Endometrial microvascular endothelial cells (primary cell): Measurements from ENCODE around the gene TEX19. TPM values are rescaled to one million over a fixed set of nuclear protein-coding genes. Genes with fewer than 3 reads are reported as not detected.

Experiments
- in situ Hi-C: cut with HindIII; loops from 2 replicates; pipeline ENCODE4 v1.10.0; 2017; ENCODE audit warnings: low sequenced_read_pairs, low pct_unique_long_range_greater_than_20kb; ENCODE audit errors: inconsistent ontology term
- total RNA-seq: library from RNA; depleted of rRNA; stranded (reverse); fragments of >200 nt; gene quantifications from one replicate; pipeline ENCODE4 v1.2.3, GENCODE V29; 2015; ENCODE audit errors: inconsistent ontology term

TEX19 gene, protein sequence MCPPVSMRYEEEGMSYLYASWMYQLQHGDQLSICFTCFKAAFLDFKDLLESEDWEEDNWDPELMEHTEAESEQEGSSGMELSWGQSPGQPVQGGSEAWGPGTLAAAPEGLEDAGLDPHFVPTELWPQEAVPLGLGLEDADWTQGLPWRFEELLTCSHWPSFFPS
- not detected for total RNA-seq

DNA sequence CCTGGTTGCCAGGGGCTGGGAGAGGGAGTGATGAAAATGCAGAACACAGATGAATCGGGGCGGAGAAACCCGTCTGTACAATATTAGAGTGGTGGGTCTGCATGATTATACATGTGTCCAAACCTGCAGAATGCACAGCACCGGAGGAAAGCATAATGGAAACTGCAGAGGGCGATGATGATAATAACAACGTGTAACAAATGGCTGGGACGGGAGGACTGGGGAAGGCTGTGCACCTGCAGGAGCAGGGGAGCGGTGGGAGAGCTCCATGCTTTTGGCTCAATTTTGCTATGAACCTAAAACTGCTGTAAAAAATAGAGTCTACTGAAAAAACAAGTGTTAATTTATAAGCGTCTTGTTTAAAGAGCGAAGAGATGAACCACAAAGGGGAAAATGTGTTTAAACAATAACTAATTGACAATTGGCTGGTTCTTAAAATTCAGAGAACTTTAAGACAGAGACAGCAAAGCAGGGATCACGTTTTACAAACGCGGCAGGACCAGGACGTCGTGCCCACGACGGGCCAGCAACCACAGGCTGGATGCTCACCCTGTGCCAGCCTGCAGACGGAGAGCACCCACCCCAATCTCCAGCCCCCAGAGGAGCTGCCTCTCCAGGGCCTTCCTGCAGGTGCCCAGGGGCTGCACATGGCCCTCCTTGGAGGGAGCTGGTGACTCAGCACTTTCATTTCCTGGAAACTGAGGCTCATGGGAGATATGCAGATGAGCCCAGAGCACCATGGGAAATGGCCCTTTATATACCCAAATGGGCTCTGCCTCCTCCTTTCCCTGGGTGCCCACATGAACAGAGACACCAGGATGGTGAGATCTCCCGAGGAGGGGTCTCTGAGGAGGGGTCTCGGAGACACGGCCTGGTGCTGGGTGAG lies at the start of gene TEX19:
Gene TEX19 (plus strand): TSS at position 783 of the 886 bp plus-strand sequence. CDS start 2,904 bp downstream, outside the sequence.
- in situ Hi-C loops: no loop called here

DNA sequence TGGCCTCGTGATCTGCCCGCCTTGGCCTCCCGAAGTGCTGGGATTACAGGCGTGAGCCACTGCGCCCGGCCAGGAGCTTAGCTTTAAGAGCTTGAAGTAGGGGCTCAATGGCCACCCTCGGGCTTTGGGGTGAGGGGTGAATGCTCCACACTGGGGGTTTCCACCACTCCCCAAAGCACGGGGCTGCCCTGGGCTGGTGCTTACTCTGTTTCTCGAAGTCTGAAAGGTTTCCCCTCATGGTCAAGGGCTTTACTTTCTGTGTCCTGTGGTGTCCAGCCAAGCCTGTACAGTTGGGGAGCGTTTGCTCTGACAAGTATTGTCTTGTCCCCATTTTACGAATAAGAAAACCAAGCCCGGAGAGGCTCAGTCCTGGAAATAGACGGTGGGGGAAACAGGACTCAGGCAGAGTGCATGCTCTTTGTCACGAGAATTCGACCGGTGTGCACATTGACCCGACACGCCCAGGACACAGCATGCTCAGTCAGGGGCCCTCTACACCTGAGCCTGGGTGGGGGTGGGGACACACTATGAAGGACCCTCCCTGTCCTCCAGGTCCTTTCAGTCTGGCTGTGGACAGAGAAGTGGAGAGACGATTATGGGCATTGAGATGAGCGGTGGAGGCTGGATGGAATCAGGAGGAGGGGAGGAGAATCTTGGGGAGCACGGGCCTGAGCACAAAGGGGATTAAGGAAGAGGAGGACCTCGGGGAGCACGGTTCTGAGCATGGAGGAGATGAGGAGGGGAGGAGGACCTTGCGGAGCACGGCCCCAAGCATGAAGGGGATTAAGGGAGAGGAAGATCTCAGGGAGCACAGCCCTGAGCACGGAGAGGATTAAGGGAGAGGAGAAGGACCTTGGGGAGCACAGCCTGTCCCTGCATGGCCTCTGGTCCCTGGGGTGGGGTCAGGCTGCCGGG lies 49.1 kb upstream of the TEX19 start:
- in situ Hi-C loops: no loop called here

DNA sequence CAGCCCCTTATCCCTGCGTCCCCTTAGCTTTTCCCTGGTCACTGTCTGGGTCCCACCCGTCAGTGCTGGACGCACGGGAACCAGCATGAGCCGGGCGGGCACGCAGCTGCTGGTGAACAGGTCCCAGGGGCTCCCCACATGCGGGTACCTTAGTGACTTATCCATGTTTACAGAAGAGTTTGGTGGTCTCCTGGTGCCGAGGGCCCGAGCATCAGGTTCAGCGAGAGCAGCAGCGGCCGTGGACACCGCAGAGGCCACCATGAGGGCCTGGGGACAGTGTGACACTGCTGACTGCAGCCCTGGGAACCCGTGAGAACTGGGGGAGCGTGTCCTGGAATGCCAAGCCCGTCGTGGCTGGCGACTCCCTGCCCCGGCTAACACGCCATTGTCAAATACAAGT lies 48.2 kb upstream of the TEX19 start:
- in situ Hi-C loops: no loop called here

DNA sequence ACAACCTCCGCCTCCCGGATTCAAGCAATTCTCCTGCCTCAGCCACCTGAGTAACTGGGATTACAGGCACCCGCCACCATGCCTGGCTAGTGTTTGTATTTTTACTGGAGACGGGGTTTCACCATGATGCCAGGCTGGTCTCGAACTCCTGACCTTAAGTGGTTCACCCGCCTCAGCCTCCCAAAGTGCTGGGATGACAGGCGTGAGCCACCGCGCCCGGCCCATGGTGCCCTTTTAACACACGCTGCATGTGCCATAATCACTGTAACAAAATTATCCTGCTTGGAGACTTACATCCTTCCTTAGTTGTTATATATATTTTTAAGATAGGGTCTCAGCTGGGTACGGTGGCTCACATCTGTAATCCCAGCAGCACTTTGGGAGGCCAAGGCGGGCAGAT lies 47.1 kb upstream of the TEX19 start:
- in situ Hi-C loops: no loop called here

DNA sequence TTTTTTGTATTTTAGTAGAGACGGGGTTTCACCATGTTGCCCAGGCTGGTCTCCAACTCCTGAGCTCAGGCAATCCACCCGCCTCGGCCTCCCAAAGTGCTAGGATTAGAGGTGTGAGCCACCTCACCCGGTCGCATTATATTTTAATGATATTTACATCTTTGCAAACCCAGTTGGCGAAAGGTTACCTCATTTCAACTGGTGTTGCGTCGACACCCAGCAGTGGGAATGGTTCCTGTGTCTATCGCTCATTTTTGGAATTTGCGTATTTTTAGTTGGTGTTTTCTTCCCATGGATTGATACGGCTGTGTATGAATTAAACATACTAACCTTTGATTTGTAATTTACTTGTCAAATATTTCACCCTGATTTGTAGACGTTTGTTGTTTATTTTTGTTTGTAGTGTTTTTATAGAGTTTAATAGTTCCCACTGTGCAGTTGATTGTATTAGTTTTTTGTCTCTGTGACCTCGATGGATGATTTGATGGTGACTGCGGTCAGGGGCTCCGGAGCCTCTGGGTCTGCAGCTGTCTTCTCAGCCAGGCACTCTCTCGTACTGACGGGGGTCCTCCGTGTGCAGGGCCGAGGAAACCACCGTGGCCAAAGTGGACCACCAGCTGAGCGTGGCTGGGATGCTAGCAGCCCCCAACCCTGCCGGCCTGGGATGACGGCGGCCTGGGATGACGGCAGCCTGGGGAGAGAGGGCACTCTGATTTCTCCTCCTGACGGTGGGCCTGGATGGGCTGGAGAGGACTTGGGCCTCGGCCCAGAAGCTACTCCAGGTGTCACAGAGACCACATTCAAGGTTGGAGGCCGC lies 45.6 kb upstream of the TEX19 start:
- in situ Hi-C loops: no loop called here

DNA sequence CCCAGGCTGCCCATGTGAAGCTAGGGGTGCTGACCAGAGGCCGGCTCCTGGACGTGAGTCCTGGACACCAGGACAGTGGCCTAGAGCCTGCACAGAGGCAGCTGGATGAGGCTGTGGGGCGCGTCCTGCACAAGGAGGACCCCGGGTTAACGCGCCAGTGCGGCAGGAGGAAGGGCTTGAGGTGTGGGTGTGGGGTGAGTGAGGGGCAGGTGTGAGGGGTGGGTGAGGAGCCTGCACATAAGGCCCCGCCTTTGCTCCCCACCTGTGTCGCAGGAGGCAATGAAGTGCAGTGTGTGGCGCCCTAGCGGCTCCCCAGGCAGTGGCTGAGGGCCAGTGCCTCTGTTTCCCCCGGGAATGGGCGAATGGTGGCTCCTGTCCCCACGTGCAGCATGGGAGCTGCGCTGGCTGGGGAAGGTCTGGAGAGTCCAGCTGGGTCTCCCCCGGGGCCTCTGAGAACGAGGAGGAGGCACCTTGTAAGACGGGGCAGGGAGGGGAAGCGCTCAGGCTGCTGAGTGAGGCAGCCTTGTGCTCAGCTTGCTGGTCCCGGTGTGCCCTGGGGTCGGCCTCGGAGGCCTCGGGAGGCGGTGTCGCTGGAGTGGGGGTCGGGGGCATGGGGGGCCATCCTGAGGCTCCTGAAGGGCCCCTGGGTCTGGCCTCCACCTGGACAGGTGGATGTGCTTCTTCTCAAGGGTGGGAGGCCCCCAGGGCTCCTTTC lies 44.9 kb upstream of the TEX19 start:
- in situ Hi-C loops: no loop called here

DNA sequence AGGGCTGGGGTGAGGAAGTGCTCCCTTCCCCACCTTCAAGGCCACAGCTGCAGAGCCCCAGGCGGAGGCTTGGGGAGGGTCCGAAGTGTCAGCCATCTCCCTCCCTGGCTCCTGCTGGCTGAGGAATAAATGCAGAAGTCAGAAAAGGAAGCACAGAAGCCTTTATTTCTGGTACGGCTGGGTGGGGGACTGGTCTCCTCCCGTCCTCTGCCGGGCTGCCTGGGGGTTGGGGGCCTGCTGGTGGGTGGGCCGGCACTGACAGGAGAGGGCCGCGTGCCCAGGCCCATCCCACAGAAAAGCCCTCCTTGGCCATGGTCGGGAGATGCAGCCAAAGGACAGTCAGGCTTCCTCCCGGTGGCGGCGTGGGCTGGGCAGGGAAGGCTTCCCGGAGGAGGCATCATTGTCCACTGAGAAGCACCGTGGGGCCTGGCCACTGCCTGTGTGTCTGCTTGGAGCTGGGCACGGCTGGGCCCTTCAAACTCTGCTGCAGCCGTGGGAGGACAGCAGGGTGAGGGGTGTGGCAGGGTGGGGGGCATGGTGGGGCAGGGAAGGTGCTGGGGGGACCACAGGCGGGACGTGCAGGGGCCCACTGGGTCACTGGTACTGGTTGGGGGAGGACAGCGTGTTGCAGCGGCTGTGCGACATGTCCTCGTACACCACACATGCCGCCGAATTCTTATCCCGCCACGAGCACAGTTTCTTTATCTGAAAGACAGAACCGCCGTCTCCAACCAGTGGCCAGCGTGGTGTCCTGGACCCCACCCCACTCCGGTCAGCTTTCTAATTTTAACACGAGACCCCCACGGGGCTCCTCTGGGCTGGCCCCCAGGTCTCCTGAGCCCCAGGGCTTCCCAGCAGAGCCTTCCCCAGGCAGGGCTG lies 44.1 kb upstream of the TEX19 start:
- in situ Hi-C loops: no loop called here

DNA sequence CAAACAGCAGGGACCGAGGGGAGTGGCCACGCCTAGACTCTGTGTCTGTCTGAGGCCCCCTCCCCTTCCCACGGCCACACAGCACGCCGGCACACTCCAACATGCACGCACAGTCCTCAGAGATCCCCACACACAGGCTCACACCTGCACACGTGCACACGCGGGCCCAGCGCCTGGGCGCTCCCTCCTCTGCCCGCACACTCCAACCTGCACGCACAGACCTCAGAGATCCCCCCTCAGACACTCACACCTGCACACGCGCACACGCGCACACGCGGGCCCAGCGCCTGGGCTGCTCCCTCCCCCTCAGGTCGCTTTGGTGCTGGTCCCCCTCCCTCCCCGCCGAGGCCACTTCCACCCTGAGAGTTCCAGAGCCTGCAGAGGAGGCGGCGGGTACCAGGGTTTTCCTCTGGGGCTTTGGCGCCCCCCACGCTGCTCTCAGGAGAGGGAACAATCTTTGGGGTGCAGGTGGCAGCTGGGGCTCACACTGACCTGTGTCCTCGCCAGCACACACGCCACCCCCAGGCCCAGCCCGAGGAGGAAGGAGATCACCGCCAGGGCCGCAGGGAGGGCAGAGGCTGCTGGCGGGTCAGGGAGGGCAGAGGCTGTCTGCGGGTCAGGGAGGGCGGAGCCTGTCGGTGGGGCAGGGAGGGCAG lies 43.2 kb upstream of the TEX19 start:
- in situ Hi-C loops: no loop called here

DNA sequence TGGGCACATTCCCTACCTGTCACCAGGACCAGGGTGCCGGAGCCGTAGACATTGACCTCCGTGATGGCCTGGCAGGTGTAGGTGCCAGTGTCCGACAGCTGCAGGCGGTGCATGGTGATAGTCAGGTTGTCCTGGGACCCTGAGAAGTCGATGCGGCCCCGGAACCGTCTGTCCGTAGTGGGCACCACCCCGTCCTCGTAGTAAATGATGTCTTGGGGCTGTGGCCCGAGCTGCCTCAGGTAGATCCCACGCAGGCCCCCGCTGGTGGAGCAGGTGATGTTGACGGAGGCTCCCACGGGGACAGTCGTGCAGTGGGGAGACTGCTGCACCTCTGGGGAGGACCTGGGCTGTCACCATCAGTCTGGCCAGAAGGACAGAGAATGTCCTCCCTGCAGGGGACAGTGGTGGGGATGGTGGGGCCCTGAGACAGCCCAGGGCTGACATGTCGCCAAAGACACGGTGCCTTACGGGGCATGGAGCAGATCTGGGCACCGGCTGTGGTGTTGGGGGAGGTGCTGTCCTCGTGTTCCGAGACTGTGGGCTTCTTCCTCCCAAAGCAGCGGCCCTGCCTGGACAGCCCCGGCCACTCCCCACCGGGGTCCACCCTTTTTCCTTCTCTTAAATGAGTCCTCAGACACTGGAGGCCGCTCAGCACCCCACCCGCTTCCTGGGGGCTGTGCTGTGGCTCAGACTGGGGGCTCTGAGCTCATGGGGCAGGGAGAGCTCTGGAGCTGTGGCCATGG lies 42.2 kb upstream of the TEX19 start:
- in situ Hi-C loops: no loop called here

DNA sequence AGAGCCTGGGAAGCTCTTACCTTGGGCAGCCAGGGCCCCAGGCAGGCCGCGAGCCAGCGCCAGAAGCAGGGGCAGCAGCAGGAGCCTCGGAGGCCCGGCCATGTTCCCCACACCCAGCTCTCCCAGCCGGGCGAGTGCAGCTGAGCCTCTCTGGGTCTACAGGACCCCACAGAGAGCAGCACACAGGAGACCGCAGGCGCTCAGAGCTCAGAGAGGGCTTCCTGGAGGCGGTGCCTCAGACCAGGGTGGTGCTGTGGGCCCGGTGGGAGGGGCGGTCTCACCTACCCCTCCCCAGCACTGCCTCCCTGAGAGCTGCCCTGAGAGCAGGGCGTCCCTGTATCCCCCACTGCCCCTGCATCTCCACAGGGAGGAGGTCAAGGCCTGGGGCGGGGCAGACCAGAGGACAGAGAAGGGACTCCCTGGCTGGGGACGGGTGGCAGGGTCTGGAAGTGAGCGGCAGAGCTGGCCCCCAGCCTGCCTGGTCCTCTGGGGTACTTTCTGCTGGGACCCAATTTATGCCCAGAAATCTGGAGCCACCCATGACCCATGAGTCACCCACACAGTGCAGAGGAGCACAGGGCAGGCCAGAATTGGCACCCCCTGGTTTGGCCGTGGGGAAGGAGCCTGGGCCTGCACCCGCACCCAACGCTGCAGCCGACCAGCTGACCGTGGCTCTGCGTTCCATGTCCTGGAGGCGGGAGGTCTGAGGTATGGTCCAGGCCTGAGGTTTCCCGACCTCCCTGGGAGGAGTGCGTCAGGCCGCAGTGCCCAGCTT lies 41.5 kb upstream of the TEX19 start, which contains the start of gene CD7:
Gene CD7 (minus strand): TSS at position 215 of the 775 bp plus-strand sequence. CDS start 113 bp downstream, at position 102.
- in situ Hi-C loops: no loop called here

DNA sequence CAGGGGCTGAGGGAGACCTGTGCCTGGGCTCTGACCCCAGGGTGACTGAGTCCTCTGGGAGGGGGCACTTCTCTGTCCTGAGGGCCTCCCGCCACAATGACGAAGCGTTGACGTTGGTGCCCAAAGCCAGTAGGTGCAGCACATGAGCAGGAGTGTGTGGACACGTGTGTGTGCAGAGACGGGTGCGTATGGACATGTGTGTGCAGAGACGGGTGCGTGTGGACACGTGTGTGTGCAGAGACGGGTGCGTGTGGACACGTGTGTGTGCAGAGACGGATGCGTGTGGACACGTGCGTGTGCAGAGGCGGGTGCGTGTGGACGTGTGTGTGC lies 40.9 kb upstream of the TEX19 start:
- in situ Hi-C loops: no loop called here

DNA sequence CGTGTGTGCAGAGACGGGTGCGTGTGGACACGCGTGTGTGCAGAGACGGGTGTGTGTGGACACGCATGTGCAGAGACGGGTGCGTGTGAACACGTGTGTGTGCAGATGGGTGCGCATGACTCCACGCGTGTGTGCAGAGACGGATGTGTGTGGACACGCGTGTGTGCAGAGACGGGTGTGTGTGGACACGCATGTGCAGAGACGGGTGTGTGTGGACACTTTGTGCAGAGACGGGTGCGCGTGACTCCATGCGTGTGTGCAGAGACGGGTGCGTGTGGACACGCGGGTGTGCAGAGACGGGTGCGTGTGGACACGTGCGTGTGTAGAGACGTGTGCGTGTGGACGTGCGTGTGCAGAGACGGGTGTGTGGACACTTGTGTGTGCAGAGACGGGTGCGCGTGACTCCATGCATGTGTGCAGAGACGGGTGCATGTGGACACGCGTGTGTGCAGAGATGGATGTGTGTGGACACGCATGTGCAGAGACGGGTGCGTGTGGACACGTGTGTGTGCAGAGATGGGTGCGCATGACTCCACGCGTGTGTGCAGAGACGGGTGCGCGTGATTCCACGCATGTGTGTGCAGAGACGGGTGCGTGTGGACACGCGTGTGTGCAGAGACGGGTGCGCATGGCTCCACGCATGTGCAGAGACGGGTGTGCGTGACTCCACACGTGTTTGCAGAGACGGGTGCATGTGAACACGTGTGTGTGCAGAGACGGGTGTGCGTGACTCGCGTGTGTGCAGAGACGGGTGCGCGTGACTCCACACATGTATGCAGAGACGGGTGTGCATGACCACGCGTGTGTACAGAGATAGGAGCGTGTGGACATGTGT lies 40.1 kb upstream of the TEX19 start:
- in situ Hi-C loops: no loop called here

DNA sequence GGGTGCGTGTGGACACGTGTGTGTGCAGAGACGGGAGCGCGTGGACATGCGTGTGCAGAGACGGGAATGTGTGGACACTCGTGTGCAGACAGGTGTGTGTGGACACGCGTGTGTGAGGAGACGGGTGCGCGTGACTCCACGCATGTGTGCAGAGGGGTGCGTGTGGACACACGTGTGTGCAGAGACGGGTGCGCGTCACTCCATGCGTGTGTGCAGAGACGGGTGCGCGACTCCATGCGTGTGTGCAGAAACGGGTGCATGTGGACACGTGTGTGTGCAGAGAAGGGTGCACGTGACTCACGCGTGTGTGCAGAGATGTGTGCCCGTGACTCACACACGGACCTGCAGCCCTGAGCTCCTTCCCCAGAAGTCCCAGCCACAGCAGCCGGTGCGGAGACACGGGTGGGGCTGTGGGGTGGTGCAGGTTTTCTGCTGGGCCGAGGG lies 39.4 kb upstream of the TEX19 start:
- in situ Hi-C loops: no loop called here

DNA sequence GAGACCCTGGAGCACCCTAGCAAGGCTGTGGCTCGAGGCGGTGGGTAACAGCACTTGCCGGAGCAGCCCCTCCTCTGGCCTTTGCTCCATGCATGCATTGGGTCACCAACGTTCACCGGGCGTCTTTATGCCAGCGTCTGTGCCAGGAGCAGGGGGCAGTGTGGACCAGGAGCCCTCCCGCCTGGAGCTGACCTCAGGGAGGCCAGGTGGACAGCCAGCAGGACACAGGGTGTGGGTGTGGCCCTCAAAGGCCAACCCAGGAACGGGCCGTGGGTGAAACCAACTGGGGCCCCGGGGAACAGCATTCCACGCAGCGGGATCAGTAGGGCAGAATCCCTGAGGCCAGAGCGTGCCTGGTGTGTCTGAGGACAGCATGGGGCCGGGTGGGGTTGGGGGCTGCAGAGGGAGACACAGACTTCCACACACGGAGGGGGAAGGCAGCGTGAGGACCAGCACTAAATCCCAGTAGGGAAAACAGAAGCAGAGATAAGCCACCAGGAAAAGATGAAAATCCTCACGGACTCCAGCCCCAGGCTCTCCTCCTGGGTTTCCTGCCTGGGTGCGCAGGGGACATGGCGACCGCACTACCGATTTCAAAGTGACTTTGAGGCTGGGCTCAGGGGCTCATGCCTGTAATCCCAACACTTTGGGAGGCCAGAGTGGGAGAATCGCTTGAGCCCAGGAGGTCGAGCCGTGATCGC lies 38.8 kb upstream of the TEX19 start:
- in situ Hi-C loops: no loop called here
